Measurements from ENCODE around the gene CSNK1D. TPM values are rescaled to one million over a fixed set of nuclear protein-coding genes. Genes with fewer than 3 reads are reported as not detected.

The CSNK1D gene
- total RNA-seq, 1 experiment from 2014 or later = 157 TPM

DNA sequence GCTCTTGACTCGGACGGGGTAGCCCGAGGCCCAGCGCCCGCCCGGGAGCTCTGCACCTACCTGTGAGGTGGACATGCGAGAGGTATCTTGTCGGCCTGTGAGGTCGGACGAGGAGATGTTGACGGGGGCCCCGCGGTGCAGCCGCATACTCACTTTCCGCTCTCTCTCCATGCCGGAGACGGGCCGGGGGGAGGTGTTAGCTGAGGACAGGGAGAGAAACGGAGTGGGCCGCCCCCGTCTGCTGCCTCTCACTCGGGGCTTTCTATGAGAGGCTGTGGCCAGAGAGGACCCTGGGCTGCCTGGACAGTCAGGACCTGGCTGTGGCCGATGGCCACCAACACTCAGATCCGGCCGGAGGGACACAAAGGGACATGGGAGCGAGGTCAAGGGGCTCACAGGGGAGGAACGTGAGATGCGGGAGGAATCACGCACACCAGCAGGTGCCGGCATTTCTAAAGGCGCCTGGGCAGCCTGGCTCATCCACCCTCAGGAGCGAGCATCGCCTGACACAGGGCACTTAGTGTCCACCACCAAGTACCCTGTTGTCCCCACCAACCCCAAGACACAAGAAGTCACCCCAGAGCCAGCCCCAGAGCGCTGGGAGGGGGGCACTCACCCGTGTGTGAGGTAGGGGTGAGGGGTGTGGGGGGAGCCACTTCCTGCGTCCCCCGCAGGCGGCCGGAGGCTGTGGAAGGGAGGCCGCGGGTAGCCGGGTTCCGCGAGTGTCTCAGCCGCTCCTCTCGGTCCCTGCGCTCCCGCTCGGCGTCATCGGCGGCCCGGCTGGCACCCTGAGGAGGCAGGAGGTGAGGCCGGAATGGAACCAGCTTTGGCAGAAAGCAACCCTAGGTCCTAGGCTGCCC, 24.5 kb downstream of the CSNK1D start:
- intact Hi-C loops (cut with micrococcal nuclease; ENCODE audit: unreplicated experiment) = loop anchor here (10.0 kb wide), 2 partner anchors 46 to 76 kb away; no protein-coding TSS in a partner anchor

DNA sequence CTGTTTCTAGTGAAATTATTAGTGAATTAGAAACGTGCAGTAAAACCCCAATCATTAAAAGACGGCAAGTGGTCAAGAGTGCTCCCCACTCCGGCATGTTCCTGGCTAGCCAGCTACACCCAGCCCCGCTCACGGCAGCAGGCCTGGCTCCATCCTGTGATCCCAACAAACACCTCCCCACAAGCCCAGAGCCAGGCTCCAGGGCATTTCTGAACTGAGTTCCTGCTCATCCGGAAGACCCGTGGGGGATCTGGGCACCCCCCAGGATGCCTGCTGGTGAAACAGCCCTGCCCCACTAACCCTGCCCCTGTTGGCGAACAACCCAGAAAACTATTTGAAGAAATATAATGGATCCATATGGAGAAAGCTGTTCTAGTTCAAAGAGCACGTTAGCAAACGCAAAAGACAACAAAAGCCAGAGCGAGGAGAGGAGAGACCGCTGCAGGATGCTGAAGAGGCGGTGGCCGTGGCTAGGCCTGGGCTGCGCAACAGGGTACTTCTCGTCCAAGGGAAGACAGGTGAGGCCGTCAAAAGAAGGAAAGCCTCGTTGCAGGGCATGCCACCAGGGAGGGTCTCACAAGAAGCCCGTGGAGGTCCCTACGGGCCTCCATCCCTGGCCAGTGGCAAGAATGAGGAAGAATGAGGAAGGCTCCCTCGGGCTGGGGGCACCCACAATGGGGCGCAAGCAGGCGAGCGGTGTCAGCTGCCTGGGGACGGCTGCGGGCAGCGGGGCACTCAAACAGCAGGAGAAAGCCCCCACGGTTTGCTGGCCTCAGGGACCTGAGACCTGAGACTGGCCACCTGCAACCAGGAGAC, 25.4 kb downstream of the CSNK1D start:
- TF ChIP-seq, protein P1, sequence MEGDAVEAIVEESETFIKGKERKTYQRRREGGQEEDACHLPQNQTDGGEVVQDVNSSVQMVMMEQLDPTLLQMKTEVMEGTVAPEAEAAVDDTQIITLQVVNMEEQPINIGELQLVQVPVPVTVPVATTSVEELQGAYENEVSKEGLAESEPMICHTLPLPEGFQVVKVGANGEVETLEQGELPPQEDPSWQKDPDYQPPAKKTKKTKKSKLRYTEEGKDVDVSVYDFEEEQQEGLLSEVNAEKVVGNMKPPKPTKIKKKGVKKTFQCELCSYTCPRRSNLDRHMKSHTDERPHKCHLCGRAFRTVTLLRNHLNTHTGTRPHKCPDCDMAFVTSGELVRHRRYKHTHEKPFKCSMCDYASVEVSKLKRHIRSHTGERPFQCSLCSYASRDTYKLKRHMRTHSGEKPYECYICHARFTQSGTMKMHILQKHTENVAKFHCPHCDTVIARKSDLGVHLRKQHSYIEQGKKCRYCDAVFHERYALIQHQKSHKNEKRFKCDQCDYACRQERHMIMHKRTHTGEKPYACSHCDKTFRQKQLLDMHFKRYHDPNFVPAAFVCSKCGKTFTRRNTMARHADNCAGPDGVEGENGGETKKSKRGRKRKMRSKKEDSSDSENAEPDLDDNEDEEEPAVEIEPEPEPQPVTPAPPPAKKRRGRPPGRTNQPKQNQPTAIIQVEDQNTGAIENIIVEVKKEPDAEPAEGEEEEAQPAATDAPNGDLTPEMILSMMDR (IDR thresholded peaks at IDR 0.05; ENCODE audit: unreplicated experiment) = no peak
- CTCF ChIA-PET = interaction anchor here (0.5 to 1.7 kb wide), 2 partner anchors 42 to 360 kb away, joined by 3 read pairs; no protein-coding TSS in a partner anchor
- H3K4me1 Mint-ChIP-seq (ENCODE audit: low read depth, unreplicated experiment) = peaks cover 39% of the 10 kb centered on the region
- no peaks in the 10 kb centered on the region for H3K27me3 Mint-ChIP-seq (ENCODE audit: unreplicated experiment)
- H3K4me3 Mint-ChIP-seq (ENCODE audit: low read depth, unreplicated experiment) = no peak overlapping the region
- intact Hi-C loops (cut with micrococcal nuclease; ENCODE audit: unreplicated experiment) = loop anchor here (10.0 kb wide), 2 partner anchors 47 to 77 kb away; no protein-coding TSS in a partner anchor
- H3K27ac Mint-ChIP-seq (ENCODE audit: unreplicated experiment) = peak overlapping the region; percentile 24
- BruUV-seq (replicated peaks) = no TSS peak
- peaks cover 94% of the 10 kb centered on the region for H3K36me3 Mint-ChIP-seq (ENCODE audit: insufficient read depth, unreplicated experiment)
- H3K9me3 Mint-ChIP-seq (ENCODE audit: low read depth, unreplicated experiment) = no peaks in the 10 kb centered on the region
- DNase-seq = no peak

More for the DNA sequence above, 24.5 kb downstream of the CSNK1D start:
- Mint-ChIP-seq H3K36me3 (ENCODE audit: insufficient read depth, unreplicated experiment) (peaks cover 88% of the 10 kb centered on the region), H3K27ac (ENCODE audit: unreplicated experiment) (no peak overlapping the region), H3K4me1 (ENCODE audit: low read depth, unreplicated experiment) (peaks cover 36% of the 10 kb centered on the region), H3K4me3 (ENCODE audit: low read depth, unreplicated experiment) (no peak overlapping the region), H3K27me3 (ENCODE audit: unreplicated experiment) (no peaks in the 10 kb centered on the region), H3K9me3 (ENCODE audit: low read depth, unreplicated experiment) (no peaks in the 10 kb centered on the region)
- TF ChIP-seq, protein P1 (IDR thresholded peaks at IDR 0.05; ENCODE audit: unreplicated experiment) = no peak
- CTCF ChIA-PET = no interaction called here
- no TSS peak for BruUV-seq (replicated peaks)
- no peak for DNase-seq

DNA sequence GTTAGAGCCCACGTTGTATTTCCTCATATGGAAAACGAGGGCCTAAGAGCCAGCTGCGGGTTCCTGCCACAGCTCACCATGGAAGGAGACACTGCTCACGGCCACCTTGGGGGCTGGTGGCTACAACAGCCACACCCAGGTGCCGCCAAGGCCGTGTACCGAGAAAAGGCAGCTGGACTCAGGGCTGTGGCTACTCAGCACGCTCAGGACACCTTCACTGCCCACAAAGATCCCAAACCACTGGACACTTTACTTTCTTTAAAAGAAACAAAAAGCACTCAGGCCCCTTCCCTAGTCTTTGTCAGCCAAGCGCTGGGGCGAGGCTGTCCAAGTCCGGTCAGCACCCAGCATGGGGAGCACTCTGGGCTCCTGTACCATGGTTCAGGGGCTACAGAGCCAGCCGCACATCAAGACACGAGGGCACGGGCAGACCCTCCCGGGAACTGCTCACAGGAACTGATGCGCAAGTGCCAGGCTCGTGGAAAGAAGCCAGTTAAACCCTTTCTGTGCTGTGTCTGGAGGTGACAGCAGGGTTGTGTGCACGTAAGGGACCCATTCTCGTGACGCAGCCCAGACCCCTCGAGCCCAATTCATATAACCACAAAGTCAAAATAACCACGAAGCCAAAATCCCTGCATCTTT, 26.2 kb downstream of the CSNK1D start:
- TF ChIP-seq, protein P1 (IDR thresholded peaks at IDR 0.05; ENCODE audit: unreplicated experiment) = no peak
- Mint-ChIP-seq H3K36me3 (ENCODE audit: insufficient read depth, unreplicated experiment) (peaks cover 93% of the 10 kb centered on the region), H3K4me1 (ENCODE audit: low read depth, unreplicated experiment) (peaks cover 43% of the 10 kb centered on the region), H3K27ac (ENCODE audit: unreplicated experiment) (peak overlapping the region; percentile 77), H3K27me3 (ENCODE audit: unreplicated experiment) (no peaks in the 10 kb centered on the region), H3K9me3 (ENCODE audit: low read depth, unreplicated experiment) (no peaks in the 10 kb centered on the region), H3K4me3 (ENCODE audit: low read depth, unreplicated experiment) (no peak overlapping the region)
- CTCF ChIA-PET = interaction anchor here (0.5 to 1.7 kb wide), 5 partner anchors 11 to 360 kb away, joined by 3 to 4 read pairs (median 3); no protein-coding TSS in a partner anchor
- BruUV-seq (replicated peaks) = no TSS peak
- intact Hi-C loops (cut with micrococcal nuclease; ENCODE audit: unreplicated experiment) = loop anchor here (10.0 kb wide), 2 partner anchors 47 to 77 kb away; no protein-coding TSS in a partner anchor
- DNase-seq = no peak
